ENCODE results near the gene GLCCI1.

- TF ChIP-seq POLR2AphosphoS5 (IDR thresholded peaks at IDR 0.05; ENCODE audit: low read depth) (no peak), CTCF (IDR thresholded peaks at IDR 0.05; ENCODE audit: insufficient read depth, low read length) (no peak)
Observed at GRCh38 chr7:8130663-8131062, 162.1 kb downstream of the GLCCI1 start.
